H54 (cell line): ENCODE results near the gene UVSSA.

Experiments used
- DNase-seq: peaks from one replicate; pipeline ENCODE4 v3.0.0; 2011; ENCODE audit warnings: low spot score, mixed read lengths; ENCODE audit not compliant: insufficient read length
- FAIRE-seq: peaks from 3 replicates; lab custom pipeline; 2011; peaks lifted over from hg19 to GRCh38; lab: Jason Lieb, UNC
- POLR2A ChIP-seq: IDR thresholded peaks from 2 replicates; pipeline ENCODE4 v1.6.1; 2011; ENCODE audit warnings: low read depth, mild to moderate bottlenecking, low read length

Gene UVSSA

GRCh38 chr4:1346781-1347409 lies at the start of gene UVSSA:
UVSSA (plus strand) TSS chr4:1347208; CDS start chr4:1348092, 884 bp downstream.
- peak; percentile 48 for FAIRE-seq
- DNase-seq = peak; percentile 99
- peak; percentile 42; the same call in 1 of the 2 replicates for TF ChIP-seq POLR2A

- DNase-seq (no peak), FAIRE-seq (no peak)
- TF ChIP-seq POLR2A = no peak
Measured at GRCh38 chr4:1297456-1298325, 49.3 kb upstream of the UVSSA start.

GRCh38 chr4:1298461-1298860 lies 48.5 kb upstream of the UVSSA start:
- no peak for FAIRE-seq
- no peak for DNase-seq
- no peak for TF ChIP-seq POLR2A

- no peak for FAIRE-seq
- TF ChIP-seq POLR2A = no peak
Measured at GRCh38 chr4:1299301-1299860, 47.6 kb upstream of the UVSSA start.

GRCh38 chr4:1300466-1301455 lies 46.2 kb upstream of the UVSSA start:
- FAIRE-seq = no peak
- TF ChIP-seq POLR2A = no peak
- DNase-seq = no peak

More at GRCh38 chr4:1299301-1299860, 47.6 kb upstream of the UVSSA start:
- DNase-seq = no peak

- no peak for FAIRE-seq
- no peak for TF ChIP-seq POLR2A
Measured at GRCh38 chr4:1302159-1302558, 44.8 kb upstream of the UVSSA start.

GRCh38 chr4:1305261-1305711 lies 41.7 kb upstream of the UVSSA start:
- DNase-seq = no peak
- FAIRE-seq = no peak
- TF ChIP-seq POLR2A = no peak

More at GRCh38 chr4:1302159-1302558, 44.8 kb upstream of the UVSSA start:
- DNase-seq = no peak

GRCh38 chr4:1305781-1306455 lies 41.1 kb upstream of the UVSSA start:
- FAIRE-seq (no peak), DNase-seq (no peak)
- TF ChIP-seq POLR2A = no peak

- no peak for DNase-seq
- TF ChIP-seq POLR2A = no peak
- FAIRE-seq = no peak
Measured at GRCh38 chr4:1307951-1308735, 38.9 kb upstream of the UVSSA start.

- FAIRE-seq (no peak), DNase-seq (no peak)
- TF ChIP-seq POLR2A = no peak
Measured at GRCh38 chr4:1309261-1310010, 37.6 kb upstream of the UVSSA start.

GRCh38 chr4:1310031-1310795 lies 36.8 kb upstream of the UVSSA start:
- FAIRE-seq = no peak

More at GRCh38 chr4:1310031-1310795, 36.8 kb upstream of the UVSSA start:
- TF ChIP-seq POLR2A = no peak
- no peak for DNase-seq
